TTC549 (cell line): ENCODE measurements around the gene MYADML2.
"Not testable (repeated sequence)": the region's sequence is repeated elsewhere in the genome, so short reads cannot be mapped to it uniquely, and the experiment has no call there.

ENCODE experiments used
- FAIRE-seq: peaks from 2 replicates; lab custom pipeline; 2012; peaks lifted over from hg19 to GRCh38; lab: Jason Lieb, UNC

Gene MYADML2

DNA sequence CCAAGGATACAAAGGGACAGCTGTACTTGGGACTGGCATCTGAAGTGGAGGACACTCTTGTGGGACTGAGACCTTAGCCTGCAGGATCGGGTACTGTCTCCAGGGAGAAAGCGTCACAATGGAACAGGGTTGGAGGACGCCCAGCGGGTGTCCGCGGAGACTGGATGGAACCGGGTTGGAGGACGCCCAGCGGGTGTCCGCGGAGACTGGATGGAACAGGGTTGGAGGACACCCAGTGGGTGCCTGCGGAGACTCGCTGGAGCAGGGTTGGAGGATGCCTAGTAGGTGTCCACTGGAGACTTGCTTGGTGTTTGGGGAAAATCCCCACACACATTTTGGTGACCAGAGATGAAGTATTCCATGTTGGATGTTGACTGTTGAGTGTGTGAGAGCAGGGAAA is at the start of gene MYADML2:
MYADML2 (minus strand) TSS at position 45 of the 400 bp plus-strand sequence. CDS start 5,492 bp downstream, outside the sequence.
- FAIRE-seq: no peak

DNA sequence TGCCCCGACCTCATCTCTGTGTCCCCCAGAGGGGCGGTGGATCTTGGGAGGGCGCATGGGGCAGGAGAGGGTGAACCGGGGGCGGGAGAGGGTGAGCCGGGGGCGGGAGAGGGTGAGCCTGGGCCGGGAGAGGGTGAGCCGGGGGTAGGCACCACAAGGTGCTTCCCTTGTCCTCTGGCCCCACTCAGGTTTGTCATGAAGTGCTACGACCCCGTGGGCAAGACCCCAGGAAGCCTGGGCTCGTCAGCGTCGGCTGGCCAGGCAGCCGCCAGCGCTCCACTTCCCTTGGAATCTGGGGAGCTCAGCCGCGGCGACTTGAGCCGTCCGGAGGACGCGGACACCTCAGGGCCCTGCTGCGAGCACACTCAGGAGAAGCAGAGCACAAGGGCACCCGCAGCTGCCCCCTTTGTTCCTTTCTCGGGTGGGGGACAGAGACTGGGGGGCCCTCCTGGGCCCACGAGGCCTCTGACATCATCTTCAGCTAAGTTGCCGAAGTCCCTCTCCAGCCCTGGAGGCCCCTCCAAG is 49.3 kb upstream of the MYADML2 start:
- FAIRE-seq: no peak

DNA sequence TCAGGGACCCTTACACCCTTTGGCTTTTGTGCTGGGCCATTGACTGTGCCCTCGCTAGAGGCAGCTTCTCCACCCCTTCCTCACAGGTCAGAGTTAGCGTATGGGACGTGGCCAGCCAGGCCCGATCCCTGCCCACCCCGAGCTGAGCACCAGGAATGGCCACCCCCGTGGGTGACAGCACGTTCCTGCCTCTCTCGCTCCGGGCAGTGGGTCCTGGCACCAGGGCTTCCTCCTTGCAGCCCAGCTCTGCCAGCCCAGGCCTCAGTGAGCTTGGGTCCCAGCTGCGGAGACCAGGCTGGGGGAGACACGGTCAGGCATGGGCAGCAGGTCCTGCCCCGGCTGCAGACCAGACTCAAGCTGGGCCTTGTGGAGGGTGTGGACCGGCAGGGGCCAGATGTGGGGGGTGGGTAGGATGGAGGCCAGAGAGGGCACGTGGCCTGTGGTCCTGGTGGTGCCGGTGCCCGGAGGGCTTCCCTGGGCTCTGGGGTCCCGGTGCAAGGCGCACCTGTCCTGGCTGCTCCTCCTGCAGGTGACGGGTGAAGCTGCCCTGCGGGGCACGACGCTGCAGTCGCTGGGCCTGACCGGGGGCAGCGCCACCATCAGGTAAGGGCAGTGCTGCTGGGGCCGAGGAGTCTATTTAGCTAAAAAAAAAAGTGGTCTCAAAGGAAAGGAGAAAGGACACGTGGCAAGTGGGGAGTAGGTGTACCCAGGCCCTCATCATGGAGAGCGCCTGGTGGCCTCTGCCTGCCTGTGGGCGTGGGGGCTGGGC is 48.6 kb upstream of the MYADML2 start:
- FAIRE-seq: no peak

DNA sequence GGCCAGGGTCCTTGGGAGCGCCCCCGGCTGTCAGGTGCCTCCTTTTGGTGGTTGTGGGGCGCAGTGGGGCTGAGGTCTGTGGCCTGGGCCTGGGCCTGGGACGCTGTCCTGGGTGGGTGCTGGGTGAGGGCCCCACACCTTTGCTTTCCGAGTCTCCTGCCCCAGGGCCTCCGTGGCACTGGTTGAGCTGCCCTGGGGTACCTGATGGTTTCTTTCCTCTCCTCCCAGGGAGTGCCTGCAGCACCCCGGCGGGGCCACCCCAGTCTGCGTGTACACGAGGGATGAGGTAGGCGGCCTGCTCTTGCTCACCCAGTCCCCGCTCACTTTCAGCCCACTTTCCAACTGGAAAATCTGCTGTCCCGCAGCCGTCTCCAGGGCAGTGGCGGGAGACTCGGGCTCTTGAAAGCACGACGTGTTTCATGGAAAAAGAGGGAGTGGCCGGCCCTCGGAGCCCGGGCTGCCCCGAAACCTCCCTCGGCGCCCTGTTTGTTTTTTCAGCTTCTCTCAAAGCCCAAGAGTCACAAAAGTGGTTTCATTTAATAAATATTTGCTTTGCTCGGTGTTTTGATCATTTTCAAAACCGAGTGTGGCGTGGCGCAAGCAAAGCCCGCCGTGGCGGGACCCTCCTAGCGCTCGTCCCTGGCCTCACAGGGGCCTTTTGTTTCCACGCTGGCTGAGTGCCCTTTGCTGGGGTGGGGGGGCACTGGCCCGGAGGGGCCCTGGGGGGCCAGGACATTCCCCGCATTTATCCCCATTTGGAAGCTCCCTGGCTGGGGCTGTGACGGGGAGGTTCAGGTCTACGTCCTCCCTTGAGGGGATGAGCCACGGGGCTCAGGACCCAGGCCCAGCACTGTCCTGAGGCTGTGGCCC is 47.8 kb upstream of the MYADML2 start:
- no peak for FAIRE-seq

DNA sequence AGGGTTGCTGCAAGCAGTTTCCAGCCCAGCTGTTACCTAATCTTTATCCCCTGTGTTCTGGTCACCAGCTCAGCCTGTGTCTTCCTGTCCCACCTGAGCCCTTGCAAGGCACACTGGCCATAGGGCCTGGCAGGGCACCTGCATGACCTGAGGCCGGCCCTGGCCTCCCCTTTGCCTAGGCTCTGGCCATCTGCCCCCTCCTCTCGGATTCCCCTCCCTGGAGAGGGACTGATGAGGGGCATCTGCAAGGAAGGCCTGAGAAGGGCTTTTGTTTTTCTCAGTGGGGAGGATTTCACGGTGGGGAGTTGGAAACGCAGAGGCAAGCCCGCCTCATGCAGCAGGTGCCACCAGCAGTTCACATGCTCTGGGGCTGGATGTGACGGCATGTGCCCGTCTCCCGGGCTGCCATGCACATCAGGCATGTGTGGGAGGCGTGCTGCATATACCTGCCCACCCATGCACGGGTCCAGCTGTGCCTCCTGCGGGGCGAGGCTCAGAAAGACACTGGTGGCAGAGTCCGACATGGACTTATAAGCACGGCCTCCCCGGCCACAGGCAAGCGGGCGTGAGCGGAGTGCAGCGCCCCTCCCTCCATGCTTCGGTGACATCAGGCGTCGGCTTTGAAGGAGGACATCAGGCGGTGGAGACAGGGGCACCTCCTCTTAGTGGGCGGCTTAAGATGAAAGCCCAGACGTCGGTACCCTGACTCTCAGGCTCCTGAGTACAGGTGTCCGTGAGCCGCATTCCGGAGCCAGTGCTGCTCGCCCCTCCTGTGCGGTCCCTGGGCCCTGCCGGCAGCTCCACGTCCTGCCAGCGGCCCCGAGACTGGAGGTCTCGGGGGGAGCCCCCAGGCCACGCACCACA is 46.9 kb upstream of the MYADML2 start:
- no peak for FAIRE-seq

GRCh38 chr17:81992306-81993102 is 45.5 kb upstream of the MYADML2 start:
- no peak for FAIRE-seq

- FAIRE-seq: no peak
Observed at GRCh38 chr17:81991684-81992305, 44.8 kb upstream of the MYADML2 start.

DNA sequence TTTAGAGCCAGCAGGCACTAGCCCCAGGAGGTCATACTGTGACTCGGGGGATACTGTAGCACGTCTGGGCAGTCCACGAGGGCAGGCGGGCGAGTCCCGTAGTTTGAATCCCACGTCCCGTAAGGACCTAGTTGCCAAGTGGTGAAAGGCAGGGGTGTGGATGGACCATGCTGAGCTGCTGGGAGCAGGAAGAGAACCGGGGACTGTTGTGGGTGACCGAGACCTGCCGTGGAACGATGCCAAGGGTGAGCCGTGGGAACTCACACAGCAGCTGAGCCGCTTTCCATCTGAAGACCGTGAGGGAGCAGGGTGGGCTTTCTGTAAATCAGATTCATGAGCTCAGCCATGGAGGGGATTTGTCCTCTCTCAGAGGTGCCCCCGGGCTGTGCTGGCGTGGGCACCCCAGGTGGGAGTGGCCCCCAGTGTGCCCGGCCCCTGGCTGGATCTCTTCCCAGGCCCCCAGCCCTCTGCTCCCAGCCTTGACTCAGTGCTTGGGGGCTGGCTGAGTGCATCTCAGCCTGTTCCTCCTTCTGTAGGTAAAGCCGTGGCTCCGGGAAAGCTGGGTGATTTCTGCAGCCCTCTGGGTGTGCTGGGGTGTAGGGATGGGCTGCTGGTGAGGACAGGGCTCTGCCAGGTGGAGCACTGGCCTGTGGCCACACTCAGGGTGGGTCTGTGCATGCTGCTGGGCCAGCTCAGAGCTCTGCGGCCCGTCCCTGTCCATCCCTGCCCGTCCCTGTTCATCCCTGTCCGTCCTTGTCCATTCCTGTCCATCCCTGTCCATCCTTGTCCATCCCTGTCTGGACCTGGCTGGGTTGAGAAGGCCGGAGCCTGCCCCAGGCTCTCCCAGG is 44.0 kb upstream of the MYADML2 start:
- no peak for FAIRE-seq

DNA sequence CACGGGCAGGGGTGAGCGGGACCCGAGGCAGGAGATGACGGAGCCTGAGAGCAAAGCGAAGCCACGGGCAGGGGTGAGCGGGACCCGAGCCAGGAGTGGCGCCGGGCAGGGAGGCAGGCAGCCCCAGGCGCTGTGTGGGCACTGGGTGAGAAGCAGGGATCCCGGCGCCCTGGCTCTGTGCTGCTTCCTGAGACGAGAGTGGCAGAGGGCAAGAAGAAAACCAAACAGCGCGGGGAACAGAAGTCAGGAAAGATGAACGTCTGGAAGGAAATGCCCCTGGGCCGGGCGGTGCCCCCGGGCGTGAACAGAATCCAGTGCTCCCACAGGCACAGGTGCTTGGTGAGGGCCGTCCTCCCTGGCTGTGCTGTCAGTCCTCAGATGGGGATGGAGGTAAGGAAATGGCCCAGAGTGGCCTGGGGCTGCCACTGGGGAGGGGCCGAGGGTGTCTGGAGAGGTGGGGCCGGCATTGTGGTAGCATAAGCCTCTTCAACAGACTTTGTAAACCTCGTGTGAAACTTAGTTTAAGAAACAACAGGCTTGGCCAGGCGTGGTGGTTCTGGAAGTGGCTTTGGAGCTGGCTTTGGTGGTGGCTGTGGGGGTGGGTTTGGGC is 40.2 kb upstream of the MYADML2 start:
- FAIRE-seq: no peak

DNA sequence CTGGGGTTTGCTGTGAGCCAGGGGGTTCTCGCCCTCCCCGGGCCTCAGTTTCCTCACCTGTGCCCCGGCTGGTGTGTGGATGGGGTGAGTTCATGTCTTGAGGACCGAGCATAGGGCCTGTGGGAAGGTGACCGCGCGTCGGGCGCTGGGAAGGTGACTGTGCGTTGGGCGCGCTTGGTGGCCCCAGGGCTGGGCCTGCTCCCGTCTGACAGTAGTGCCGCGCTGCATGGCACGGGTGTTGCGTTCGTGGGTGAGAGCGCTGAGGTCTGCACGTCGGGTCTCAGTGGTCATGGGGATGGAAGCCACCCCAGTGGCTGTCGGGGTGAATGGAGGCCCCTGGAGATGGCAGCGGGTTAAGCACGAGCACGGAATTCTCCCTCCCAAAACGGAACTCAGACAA is 39.6 kb upstream of the MYADML2 start:
- FAIRE-seq: no peak

- no peak for FAIRE-seq
Observed at GRCh38 chr17:81984773-81985410, 37.9 kb upstream of the MYADML2 start.

- no peak for FAIRE-seq
Observed at GRCh38 chr17:81983639-81984373, 36.8 kb upstream of the MYADML2 start.

DNA sequence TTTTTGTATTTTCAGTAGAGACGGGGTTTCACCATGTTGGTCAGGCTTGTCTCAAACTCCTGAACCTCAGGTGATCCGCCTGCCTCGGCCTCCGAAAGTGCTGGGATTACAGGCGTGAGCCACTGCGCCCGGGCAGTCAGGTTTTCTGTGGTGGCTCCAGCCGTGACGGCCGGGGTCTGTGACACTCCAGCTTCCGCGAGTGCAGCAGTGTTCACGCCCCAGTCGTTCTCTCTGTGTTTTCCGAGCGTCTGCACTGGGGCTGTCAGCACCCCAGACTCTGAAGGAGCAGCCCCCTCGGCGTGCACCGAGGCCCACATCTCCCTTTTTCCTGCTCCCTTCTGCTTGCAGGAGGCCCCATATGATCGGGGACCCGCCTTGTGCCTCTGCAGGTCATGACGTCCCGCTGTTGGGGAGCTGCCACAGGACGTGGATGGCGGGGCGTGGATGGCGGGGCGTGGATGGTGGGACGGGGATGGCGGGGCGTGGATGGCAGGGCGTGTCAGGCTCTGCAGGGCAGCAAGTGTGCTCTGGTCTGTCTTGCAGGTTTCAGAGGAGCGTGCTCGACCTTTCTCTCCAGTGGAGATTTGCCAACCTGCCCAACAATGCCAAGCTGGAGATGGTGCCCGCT is 36.1 kb upstream of the MYADML2 start:
- no peak for FAIRE-seq

DNA sequence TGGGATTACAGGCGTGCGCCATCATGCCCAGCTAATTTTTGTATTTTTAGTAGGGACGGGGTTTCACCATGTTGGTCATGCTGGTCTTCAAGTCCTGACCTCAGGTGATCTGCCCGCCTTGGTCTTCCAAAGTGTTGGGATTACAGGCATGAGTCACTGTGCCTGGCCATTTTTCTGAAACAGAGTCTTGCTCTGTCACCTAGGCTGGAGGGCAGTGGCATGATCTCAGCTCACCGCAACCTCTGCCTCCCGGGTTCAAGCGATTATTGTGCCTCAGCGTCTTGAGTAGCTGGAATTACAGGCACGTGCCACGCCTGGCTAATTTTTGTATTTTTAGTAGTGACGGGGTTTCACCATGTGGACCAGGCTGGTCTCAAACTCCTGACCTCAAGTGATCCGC is 34.5 kb upstream of the MYADML2 start:
- FAIRE-seq: not testable (repeated sequence)

- FAIRE-seq: no peak
Observed at GRCh38 chr17:81980707-81981343, 33.8 kb upstream of the MYADML2 start.

DNA sequence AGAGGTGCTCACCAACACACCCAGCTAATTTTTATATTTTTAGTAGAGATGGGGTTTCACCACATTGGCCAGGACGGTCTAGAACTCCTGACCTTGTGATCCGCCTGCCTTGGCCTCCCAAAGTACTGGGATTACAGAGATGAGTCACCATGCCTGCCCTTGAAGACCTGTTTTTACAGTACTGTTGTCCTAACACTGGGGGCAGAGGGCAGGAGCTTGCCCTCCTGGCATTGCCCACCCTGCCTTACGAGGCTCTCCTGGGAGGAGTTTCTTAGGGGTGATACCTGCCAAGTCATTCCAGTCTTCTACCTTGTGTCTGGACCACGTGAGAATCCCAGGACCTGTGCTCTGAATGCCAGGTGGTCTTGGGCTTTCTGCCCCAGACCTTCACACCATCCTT is 33.1 kb upstream of the MYADML2 start:
- no peak for FAIRE-seq
